ENCODE results near the gene NPAS2.
A peak's percentile ranks its signal among the peaks of the same experiment; 100 is the strongest.

Gene NPAS2

DNA sequence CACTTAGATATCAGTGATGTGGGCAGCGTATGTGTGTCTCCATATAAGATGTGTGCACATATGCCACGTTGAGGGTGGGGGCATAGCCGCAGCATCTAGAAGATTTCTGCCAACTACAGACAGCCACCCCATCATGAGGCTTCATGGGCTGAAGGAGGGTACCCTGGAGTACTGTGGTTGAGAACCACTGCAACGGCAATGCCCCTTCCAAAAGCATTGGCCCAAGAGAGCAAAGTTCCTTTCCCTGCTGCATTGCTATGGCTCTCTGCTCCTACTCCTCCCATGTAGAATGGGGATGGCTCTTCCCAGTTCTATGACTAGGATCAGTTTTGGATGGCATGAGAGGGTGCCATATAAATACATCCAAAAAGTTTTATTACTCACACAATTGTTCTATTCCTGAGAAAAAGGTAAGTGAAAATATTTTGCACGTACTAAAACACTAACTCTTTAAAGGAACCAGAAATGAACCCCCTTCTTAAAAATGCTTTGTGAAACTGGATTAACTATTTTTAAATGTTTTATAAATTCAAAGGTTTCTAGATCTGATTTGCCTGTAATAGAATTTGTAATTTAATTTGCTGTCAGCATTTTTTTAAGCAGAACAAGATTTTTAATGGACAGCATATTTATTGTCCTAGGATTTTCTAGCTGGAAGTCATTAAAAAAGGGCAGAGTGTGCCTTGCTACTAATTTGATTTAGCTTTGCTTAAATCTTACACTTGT lies 177.7 kb downstream of the NPAS2 start:
- DNase-seq: no peak

DNA sequence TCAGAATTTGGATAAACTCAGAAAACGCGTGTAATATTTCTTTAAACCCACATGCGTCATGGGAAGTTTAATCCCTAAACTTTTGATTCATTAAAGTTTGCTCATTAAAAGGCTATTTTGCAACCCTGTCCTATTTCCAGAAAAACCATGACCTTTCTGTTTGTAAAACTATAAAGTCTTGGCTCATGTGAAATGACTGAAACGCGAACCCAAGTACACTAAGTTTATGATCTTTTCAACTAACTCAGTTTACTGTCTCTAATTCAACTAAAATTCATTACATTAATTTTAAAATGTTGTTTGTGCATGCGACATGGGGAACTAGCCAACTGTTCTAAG lies 178.3 kb downstream of the NPAS2 start:
- DNase-seq: no peak

DNA sequence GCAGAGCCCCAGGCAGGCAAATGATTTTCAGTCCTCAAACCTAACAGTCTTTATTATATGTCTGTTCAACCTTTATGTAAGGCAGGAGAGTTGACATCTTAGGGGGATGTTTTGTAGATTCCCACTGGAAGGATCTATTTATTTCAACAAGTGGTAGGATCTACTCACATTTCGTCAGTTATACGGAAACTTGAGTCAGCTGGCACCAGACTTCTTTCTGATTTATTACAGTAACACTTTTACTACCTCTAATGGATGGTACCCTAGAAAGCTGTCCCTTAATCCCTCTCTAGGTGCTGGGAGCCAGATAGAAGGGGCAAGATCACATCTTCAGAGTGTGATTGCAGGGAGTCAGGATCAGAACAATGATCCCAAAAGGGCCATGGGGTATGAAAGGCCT lies 180.1 kb downstream of the NPAS2 start:
- no peak for DNase-seq

DNA sequence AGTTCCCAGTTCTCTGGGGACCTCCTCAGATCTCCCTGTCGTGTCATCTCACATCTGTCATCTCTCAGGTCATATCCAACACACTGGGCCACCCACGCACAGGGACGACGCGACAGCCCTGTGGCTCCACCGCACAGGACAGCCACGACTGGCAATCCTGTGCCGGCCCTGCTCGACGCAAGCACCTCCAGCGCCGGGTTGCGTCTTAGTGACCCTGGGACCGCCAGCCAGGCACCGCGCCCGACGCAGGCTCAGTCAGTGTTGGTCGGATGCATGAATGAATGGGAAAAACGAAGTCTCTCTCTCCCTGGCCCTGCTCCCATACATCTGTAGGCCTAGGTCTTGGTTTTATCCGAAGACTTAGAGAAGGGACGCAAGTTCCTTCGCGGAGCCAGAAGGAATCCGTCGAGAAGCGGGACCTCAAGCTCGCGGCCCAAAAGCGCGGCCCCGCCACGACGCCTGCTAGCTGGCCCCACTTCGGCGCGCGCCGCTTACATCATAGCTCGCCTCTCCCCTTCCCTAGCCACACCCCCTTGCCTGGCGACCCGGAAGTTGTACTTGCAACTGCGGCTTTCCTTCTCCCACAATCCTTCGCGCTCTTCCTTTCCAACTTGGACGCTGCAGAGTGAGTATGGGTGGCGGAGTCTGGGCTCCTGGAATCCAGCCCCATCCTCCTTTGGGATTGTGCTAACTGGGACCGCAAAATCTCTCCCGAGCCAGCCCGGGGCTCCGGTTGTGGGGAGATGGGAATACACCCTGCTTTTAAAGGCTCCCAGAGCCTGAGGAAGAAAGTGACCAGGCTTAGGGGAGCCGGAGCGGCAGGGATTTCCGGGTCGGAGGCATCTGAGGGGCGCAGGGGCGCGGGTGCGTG lies 182.0 kb downstream of the NPAS2 start, which contains the start of gene RPL31:
Gene RPL31, plus strand, starts transcription at position 599 of the 871 bp plus-strand sequence. CDS start 413 bp downstream, outside the sequence.
- peak; percentile 96 to 97 for DNase-seq

DNA sequence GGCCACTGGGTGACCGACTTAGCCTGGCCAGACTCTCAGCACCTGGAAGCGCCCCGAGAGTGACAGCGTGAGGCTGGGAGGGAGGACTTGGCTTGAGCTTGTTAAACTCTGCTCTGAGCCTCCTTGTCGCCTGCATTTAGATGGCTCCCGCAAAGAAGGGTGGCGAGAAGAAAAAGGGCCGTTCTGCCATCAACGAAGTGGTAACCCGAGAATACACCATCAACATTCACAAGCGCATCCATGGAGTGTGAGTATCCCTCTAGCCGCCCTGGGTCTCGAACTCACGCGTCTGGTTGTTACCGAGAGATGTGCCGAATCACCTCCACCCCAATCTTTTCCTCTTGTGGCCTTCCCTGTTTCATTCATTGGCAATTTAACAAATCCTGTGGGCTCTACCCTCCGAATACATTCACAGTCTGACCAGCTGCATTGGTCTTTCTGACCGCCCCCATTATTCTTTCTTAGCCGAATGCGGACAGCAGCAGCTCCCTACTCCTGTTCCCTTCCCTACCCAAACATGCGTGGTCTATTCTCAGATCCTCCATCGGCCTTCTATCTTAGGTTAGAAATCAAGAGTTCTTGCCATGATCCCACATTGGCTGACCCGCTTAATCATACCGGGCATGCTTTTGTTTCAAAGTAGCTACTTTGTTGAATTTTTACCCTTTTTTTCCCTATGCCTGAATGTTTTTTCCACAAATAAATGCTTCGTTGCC lies 182.8 kb downstream of the NPAS2 start:
- no peak for DNase-seq

DNA sequence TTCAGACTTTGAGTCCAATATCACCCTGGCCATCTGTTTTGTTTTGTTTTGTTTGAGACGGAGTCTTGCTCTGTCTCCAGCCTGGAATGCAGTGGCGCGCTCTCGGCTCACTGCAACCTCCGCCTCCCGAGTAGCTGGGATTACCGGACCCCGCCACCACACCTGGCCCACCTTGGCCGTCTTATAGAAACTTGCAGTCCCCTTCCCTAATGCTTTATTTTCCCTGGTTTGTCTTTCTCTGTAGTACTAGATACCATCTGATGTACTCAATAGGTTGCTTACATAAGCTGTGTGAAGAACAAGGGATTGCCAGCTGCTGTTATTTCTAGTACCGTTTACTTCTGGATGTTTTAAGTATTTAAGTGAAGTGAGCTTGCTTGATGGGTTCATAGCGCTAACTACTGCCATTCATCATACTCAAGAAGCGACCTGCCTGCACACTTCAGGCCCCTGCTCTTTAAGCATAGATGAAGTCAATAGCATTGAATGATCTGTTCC lies 183.4 kb downstream of the NPAS2 start:
- no peak for DNase-seq

DNA sequence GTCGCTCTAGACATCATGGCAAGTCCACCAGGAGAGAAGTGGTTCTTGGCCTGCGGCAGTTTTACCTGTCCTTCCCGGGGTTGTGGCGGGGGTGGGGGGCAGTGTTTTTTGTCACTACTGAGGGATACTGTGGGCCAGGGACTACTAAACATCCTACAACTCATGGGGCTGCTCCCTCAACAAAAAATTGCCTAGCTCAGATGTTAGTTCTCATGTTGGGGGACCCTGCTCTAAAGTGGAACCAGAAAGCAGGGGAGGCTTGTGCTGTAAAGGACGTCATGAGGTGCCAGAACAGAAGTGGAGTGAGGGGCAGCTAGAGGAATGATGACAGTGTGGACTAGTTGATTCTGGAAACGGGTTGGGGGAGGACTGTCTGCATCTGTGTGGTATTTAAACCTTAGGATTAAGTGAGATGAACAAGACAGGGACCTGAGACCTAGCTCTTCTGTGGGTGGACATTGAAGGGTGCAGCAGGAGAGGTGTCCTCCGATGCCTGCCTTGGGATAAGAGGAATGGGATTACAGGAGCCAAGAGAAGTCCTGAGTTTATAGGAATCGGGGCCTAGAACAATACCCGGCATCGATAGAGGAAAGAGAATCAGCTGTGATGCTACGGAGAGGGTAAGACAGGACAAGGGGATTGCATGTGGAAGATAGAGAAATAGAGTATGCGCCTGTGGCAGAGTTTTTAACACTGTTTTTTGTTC lies 184.8 kb downstream of the NPAS2 start:
- no peak for DNase-seq

DNA sequence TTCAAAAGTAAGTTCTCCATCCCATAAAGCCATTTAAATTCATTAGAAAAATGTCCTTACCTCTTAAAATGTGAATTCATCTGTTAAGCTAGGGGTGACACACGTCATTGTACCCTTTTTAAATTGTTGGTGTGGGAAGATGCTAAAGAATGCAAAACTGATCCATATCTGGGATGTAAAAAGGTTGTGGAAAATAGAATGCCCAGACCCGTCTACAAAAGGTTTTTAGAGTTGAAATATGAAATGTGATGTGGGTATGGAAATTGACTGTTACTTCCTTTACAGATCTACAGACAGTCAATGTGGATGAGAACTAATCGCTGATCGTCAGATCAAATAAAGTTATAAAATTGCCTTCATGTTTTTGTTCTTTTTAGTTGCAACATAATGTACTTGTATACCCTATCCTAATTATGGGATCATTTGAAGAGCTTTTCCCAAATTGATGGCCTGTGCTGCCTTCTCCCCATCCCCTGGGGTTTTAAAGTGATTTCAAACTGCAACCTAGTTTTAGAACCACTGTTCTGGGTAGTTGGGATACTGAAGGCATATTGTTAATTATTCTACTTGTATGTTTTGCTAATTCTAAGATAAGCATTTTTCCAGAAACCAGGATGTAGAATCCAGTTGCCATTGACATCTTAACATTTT lies 186.3 kb downstream of the NPAS2 start:
- no peak for DNase-seq

DNA sequence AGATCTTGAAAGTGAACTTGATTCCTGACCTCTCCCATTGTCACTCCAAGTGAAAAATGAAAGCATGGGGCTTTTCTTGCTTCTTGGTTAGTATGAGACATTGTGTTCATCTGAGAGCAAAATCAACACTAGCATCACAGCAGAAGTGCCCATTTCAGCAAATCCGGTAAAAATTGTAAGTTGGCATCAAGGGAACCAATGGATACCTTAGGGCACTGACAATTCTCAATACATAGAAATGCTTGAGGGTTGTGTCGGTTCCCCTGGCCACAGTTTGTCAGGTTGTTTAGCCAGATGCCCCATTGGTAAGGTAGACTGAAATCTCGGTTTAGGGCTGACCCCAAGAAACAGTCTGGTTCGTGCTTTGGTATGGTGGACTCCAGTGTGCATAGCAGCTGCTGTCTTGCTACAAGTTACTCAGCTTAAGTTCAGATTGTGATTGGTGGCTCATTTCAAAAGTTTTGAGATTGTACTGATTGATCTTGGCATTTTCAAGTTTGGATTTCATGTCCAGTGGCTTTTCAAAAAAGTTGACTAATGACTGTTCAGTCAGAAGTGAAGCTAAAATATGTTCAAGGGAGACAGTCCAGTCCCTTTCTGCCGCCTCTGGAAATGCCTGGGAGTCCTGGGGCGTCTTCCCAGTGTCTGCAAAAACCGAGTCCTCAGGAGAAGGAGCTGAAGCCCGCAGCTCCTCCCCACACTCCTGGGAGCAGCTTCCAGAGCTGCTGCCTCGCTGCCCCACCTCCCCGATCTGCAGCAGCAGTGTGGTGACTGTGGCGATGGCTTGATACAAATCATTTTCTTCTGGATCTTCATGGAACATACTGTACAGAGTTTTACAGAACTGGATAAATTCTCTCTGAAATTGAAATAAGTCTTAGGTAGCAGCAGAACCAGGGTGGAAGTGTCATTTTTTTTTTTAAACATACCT lies 187.7 kb downstream of the NPAS2 start:
- no peak for DNase-seq

DNA sequence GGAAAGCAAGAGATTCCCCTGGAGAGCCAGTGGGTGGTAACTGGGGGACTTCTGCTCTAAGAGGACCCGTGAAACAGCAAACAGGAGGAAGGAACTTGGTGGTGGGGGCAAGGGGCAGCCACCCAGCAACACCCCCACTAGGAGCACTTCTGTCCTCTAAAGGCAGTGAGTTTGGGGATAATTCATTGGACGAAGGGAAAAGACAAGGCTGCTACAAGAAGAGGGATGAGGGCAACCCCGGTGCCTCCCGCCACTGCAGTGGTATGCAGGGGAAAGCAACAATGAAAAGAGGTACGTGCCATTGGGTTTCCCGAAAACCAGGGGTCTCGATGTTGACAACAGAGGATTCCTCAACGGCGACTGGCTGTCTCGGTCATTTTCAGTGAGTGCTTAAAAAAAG lies 191.2 kb downstream of the NPAS2 start:
- DNase-seq: no peak

DNA sequence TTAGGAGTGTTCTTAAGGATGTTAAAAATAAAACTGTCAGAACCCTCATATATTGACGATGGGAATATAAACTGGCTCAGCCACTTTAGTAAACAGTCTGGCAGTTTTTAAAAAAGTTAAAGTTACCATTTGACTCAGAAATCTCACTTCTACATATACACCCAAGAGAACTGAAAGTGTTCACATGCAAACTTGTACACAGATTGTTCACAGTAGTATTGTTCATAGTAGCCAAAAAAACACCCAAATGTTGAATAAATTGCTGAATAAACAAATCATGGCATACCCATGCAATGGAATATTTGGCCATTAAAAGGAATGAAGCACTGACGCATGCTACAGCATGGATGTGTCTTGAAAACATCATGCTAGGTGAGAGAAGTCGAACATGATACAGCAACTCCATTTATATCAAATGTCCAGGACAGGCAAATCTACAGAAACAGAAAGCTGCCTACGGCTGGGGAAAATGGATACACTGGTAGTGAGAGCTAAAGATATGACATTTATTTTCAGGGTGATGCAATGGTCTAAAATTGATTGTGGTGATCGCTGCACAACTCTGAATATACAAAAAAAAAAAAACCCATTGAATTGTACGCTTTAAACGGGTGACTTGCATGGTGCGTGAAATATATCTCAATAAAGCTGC lies 192.2 kb downstream of the NPAS2 start:
- DNase-seq: no peak

DNA sequence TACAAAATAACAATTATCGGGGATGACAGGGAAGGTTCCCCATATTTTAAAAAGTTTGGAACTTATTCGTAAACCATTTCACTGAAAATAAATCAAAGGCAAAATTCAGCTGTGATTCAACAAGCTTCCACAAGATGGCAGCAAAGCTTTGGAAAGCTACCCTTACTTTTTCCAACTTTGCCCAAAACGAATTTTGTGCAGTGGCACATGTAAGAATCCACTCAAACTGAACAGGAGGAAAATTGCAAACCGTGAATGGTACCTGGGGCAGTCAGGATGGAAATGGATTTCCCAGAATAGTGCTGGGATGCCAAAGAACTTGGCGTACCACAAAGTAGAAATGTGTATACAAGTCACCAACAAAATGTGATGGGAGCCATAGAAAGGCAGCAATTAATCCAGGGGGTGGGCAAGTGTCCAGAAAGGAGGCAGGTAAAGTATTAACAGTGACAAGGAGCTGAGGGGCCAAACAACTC lies 192.8 kb downstream of the NPAS2 start:
- DNase-seq: peak; percentile 26 to 36

DNA sequence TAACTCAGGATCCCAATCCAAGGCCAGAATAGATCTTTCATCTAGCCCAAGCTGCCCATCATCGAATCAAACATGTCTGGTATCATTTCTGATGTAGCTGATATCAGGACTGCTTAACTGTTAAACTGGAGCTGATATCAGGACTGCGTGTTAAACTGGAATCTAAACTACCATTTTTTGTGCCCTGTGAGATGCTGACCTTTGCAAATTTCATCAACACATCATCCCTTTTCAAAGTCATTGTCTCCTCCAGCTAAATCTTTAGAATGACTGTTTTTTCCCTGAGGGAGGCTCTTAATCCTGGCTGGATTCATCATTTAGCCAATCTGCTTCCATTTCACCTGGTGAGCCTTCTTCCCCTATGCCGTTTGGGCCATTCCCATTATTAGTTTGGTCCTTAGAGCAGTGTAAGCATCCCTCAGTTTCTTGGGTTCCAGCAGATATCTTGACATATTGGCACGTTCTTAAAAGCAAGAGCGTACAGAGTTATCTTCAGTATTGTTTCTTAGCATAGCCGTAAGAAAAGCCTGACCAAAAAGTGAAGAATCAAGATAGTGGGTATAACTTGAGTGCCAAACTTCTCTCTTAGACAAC lies 194.4 kb downstream of the NPAS2 start:
- no peak for DNase-seq

DNA sequence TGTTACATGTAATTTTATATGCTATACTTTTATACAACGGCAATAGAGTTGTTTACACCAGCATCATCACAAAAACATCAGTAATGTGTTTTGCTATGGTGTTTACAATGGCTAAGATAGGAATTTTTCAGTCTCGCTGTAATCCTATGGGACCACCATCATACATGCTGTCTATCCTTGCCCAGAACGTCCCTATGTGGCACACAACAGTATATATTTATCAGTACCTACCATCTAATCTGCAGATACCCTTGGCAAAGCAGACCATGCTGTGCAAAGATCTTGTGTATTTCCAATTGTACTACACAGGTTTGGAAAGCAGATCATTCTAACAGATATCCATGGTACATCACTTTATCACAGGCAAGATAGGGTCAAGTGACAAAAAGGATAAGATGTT lies 197.4 kb downstream of the NPAS2 start:
- no peak for DNase-seq

DNA sequence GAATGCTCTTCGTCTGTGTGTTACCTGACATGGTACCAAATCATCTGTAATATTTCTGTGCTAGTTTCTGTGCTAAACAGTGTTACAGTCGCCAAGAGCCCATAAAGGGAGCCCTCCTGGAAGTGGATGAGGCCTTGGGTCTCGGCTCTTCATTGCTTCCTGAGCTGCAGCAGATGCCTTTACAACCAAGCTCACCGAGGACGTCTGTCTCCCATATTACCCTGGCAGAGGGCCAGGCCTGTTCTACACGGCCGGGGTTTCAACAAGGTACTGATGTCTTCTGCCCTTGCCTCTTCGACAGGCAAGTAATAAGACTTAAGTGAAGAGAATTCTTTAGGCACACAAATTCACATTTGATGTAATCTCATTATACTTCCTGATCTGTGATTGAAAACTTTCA lies 199.0 kb downstream of the NPAS2 start:
- no peak for DNase-seq

DNA sequence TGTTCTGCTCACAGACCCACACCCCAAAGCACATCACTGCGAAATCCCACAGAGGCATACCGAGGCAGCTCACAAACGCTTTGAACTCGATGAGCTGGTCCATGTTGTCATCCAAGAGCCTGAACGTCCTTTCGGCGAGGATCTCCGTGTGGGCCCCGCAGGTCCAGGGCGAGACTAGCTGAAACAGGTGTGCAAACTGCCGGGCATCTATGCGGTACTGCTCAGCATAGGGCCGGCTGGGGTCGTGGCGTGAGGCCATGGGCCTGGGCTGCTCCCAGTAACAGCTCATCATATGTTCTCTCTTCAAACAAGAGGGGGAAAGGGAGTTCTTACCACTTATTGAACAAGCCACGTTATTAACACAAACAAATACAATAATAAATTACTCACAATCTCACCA lies 202.3 kb downstream of the NPAS2 start:
- DNase-seq: no peak

DNA sequence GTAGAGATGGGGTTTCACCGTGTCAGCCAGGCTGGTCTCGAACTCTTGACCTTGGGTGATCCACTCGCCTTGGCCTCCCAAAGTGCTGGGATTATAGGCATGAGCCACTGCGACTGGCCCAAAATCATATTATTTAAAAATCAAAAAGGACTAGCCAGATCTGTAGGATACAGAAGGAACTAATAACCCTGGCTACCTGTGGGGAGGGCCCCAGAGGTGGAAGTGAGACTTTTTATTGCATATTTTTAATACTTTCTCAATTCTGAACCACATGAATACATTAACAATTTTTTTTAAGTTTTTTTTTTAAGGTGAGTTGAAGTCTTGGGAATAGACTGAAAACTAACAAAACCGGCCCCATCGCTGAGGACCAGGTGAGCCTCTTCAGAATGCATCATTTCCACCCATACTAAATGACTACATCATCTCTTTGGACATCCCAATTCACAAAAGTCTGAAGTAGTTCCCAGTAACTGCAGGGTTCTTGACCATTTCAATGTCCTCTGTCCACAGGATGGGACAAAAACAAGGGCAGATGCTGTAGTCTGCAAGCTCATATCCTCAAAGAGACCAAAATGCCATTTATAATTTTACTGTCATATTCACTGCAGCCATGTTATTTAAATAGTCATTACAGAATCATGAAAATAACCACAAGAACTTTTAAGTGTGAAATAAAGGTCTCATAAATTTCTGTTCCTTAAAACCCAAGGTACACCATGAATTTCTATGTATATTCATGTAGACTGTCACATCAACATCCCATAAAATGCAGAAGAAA lies 203.6 kb downstream of the NPAS2 start:
- no peak for DNase-seq

DNA sequence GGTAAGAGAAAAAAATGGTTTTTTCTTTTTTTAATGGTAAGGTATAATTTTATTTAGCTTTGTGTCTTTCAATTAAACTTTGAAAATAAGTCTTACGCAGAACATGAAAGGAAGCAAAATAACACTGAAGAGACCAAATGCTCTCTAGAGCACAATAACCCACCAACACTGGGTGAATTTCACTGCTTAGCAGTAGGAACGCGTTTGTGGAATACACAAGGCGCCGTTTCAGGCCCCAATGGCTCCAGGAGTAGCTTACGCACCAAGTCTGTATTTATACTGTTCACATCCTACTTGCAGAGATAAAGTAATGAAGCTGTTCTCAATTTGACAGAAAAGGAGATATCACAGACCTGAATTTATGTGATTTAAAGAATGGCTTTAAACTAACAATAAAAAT lies 205.6 kb downstream of the NPAS2 start:
- DNase-seq: no peak

DNA sequence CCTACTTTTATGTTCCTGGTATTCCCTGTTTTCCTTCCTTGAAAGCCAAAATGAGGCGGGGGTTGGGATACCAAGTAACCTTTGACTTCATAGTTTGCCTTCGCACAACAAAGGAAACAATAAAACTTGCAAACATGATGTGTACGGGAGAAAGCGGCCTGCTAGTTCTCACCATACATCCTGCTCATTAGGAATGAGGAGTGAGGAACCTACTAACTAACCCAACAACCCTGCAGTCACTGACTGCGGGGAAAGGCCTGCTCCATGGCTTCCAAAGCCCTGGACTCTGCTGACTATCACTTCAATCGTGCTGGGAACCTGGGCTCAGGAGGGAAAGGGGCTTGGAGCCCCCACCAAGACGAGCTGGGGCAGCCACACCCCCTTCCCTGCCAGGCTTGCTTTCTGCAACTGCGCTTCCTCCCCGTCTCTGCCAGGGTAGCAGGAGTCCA lies 206.3 kb downstream of the NPAS2 start:
- DNase-seq: no peak

All from activated CD4-positive, alpha-beta T cell treated with anti-CD3 and anti-CD28 coated beads, Interleukin-2, amount 50 U/mL, for 48 hours (primary cell).